ENCODE measurements around the gene GPSM1.
A peak's percentile ranks its signal among the peaks of the same experiment; 100 is the strongest.

The GPSM1 gene

DNA sequence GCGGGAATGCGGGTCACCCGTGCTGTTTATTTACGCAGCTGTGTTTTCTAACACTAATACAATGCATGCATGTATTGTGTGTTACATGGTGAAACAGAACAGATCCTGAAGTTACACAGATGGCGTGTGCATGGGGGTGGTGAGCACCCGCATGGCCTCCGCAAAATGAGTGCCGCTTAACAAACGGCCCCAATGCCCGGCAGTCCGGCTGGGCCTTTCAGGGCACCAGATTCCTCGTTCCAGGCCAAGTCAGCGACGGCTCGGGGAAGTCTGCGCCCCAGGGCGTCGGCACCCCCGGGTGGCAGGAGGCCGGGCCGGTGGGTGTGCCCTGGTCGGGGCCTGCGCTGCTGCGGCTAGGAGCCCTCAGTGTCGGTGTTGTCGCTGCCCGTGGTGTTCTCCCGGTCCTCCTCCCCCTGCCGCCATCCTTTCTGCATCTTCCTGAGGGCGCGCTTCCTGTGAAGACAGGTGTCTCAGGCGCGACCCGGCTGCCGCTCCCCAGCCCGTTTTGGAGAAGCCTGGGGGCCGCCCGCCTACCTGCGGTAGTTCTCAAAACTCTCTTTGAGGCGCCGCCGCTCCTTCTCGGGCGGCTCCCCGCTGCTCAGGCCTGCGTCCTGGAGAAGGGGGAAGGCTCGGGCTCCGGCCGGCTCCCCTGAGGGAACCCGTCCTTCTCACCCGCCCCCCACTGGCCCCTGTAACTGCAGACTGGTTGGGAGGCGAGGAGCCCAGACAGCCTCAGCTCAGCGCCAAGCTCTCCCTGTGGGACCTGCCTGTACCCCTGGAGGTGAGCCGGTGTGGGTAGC is 36.8 kb downstream of the GPSM1 start:
- TF ChIP-seq, protein P1, sequence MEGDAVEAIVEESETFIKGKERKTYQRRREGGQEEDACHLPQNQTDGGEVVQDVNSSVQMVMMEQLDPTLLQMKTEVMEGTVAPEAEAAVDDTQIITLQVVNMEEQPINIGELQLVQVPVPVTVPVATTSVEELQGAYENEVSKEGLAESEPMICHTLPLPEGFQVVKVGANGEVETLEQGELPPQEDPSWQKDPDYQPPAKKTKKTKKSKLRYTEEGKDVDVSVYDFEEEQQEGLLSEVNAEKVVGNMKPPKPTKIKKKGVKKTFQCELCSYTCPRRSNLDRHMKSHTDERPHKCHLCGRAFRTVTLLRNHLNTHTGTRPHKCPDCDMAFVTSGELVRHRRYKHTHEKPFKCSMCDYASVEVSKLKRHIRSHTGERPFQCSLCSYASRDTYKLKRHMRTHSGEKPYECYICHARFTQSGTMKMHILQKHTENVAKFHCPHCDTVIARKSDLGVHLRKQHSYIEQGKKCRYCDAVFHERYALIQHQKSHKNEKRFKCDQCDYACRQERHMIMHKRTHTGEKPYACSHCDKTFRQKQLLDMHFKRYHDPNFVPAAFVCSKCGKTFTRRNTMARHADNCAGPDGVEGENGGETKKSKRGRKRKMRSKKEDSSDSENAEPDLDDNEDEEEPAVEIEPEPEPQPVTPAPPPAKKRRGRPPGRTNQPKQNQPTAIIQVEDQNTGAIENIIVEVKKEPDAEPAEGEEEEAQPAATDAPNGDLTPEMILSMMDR (IDR thresholded peaks at IDR 0.05; ENCODE audit: low read depth, low read length, missing control alignments), result no peak
- no peak for DNase-seq (ENCODE audit: extremely low read depth, low read depth)
- H3K4me3 ChIP-seq (replicated peaks; ENCODE audit: low read depth, low read length), result peak overlapping the region; percentile 50

DNA sequence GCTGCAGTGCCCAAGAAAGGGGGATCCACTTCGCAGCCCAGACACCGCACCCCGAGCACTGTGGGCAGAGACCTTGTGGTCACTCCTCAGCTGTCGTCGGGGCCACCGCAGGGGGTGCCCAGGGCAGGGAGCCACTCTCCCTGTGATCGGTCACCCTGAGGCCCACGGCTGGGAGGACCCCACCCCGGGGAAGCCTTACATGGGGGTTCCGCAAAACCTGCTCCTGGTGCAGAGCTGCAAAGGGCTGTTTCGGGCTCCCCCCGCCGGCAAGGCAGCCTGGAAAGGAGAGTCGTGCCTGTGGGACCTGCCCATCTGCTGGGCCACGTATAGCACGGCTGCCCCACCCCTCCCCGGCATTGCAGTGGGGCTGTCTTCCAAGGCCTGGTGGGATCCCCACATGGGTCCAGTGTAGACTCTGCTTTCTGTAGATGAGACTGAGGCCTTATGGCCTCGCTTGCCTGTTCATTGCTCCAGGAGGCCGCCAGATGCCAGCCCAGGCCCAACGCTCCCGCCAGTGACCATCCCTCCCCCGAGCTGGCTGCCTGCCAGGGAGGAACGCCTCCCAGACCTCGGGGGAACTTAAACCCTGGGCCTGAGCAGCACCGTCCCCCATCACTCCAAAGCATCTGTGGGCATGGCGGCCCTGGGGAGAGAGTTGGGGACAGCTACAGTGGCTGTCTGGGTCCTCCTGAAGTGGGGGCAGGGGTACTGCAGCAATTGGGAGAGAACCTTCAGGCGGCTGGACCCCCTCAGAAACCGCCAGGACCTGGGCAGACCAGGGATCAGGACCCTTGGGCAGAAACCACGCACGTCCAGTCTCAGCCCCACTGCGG is 37.8 kb downstream of the GPSM1 start:
- no peak overlapping the region for H3K4me3 ChIP-seq (replicated peaks; ENCODE audit: low read depth, low read length)
- no peak for DNase-seq (ENCODE audit: extremely low read depth, low read depth)
- TF ChIP-seq, protein P1 (IDR thresholded peaks at IDR 0.05; ENCODE audit: low read depth, low read length, missing control alignments), result no peak

DNA sequence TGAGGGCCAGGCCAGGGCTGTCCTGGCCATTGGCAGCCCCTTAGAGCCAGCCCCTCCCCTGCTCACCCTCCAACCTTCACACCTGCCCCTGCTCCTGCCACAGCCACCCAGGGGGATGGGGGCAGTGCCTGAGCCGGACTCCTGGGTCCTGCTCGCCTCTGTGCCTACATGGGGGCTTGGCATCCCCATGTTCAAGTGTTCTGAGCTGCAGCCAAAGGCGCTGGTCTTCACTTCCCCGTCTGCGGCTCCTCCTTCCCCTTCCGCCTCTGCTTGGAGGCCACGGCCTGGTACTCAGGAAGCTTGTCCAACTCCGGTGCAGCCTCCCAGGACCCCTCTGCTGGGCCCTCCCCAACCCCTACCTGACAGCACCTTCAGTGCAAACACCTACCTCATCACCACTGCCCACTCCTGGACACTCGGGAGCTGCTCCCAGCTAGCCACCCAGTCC is 38.5 kb downstream of the GPSM1 start:
- TF ChIP-seq, protein P1 (IDR thresholded peaks at IDR 0.05; ENCODE audit: low read depth, low read length, missing control alignments), result no peak
- DNase-seq (ENCODE audit: extremely low read depth, low read depth), result no peak
- no peak overlapping the region for H3K4me3 ChIP-seq (replicated peaks; ENCODE audit: low read depth, low read length)

DNA sequence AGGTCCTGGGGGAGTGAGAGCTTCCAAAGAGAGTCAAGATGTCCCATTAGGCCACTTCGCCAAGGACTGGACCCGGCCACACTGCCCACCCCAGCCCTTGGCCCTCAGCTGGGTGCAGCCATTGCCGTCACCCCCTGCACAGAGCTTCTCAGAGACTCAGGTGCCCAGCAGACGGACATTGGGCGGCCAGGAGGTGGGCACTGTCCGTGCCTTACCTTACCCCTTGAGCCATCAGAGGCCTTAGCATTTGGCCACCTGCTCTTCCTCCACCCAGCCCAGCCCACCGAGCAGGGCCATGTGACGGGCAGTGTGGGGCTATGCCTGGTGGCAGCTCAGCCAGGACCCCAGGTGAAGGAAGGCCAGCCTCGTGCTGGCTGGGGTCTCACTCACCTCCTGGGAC is 39.5 kb downstream of the GPSM1 start:
- H3K4me3 ChIP-seq (replicated peaks; ENCODE audit: low read depth, low read length), result no peak overlapping the region

DNA sequence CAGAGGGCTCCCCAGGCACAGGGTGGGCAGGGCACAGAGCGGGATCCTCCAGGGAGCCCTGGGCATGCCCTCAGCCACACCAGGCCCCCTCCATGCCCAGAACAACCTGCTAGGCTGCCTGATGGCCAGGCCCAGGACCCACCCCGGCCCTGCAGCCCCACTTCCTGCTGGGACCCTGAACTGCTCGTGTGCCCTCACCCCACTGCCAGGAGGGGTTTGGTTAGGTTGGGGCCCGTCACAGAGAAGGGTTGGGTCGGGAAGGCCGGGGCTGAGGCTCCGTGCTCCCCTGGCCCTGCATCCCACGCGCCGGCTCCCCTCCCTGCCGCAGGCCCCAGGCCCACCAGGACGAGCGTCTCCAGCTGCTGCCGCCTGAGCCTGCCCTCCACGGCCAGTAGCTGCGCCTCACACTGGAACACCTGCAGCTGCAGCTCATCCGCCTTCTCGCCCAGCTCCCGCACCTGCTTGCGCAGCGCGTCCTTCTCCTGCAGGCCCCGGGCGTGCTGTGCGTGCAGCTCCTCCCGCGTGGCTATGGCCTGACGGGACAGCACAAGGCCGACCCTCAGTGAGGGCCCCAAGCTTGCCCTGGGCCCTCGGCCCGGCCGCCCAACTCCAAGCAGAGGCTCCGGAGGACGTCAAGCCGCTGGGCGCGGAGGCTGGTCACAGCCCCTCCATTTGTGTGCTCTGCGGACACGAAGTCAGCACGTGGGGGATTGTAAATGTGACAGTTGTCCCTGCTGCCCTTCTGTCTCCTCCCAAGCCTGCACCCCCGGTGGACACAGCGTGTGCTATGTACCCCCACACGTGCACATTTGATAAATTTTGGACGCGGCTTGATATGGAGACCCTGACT is 40.2 kb downstream of the GPSM1 start:
- TF ChIP-seq, protein P1 (IDR thresholded peaks at IDR 0.05; ENCODE audit: low read depth, low read length, missing control alignments), result no peak

More for the DNA sequence above, 39.5 kb downstream of the GPSM1 start:
- DNase-seq (ENCODE audit: extremely low read depth, low read depth), result no peak
- TF ChIP-seq, protein P1 (IDR thresholded peaks at IDR 0.05; ENCODE audit: low read depth, low read length, missing control alignments), result no peak

DNA sequence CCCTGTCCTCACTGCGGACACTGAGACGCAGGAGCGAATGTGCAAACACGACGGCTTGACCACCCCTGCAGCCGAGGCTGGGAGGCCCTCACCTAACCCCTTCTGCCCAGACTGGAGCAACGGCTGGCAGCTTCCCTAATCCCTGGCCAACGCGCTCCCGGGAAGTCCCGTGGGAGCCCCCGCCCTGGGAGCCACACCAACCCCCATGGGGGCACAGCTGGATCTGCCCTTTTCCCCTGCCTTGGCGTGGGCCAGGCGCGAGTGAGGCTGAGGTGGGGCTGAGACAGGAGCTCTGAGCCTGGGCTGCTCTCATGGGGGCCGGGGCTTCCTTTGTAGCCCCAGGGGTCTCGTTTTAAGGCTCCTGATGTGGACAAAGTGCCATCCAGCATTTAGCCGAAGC is 40.9 kb downstream of the GPSM1 start:
- no peak for DNase-seq (ENCODE audit: extremely low read depth, low read depth)
- TF ChIP-seq, protein P1 (IDR thresholded peaks at IDR 0.05; ENCODE audit: low read depth, low read length, missing control alignments), result no peak
- H3K4me3 ChIP-seq (replicated peaks; ENCODE audit: low read depth, low read length), result no peak overlapping the region

More for the DNA sequence above, 40.2 kb downstream of the GPSM1 start:
- DNase-seq (ENCODE audit: extremely low read depth, low read depth), result no peak
- no peak overlapping the region for H3K4me3 ChIP-seq (replicated peaks; ENCODE audit: low read depth, low read length)

Data from HFF-Myc (cell line).